Adipose tissue (tissue), 3 donors: ENCODE results near the gene PNPLA2. TPM values are rescaled to one million over a fixed set of nuclear protein-coding genes. Genes with fewer than 3 reads are reported as not detected.

Experiments
- H3K27ac ChIP-seq: one replicate; pipeline ENCODE4 v1.5.1; 2013; ENCODE audit warnings: low read depth, low read length
- WGBS, 3 donors: extraction: QIAGEN DNeasy Blood & Tissue Kit; methylation state at CpG; one replicate each; pipeline ENCODE4 v1.1.7; 2013; 5-methylcytosine and 5-hydroxymethylcytosine counted together
- polyA plus RNA-seq, 3 donors: library from polyadenylated mRNA; stranded (reverse); fragments of 200-250 nt; gene quantifications; one replicate each; pipeline ENCODE4 v1.2.3, GENCODE V29; 2013
- donor health status: healthy with polysubstance abuse.
- donor health status: Bipolar disorder and iron deficiency.
- donor health status: healthy.

The PNPLA2 gene
- polyA plus RNA-seq, 3 donors = 309 to 2,521 (median 389) TPM

- H3K27ac ChIP-seq = peak within 1 kb of the TSS; percentile 97
- WGBS, 3 donors = 0% methylated on average over 67 to 81 of the region's 81 CpGs
Observed at GRCh38 chr11:809287-810039, 9.3 kb upstream of the PNPLA2 start, which contains the start of gene RPLP2. TSS of gene RPLP2 (plus strand) at chr11:809967. CDS start at chr11:810235, 268 bp downstream.

DNA sequence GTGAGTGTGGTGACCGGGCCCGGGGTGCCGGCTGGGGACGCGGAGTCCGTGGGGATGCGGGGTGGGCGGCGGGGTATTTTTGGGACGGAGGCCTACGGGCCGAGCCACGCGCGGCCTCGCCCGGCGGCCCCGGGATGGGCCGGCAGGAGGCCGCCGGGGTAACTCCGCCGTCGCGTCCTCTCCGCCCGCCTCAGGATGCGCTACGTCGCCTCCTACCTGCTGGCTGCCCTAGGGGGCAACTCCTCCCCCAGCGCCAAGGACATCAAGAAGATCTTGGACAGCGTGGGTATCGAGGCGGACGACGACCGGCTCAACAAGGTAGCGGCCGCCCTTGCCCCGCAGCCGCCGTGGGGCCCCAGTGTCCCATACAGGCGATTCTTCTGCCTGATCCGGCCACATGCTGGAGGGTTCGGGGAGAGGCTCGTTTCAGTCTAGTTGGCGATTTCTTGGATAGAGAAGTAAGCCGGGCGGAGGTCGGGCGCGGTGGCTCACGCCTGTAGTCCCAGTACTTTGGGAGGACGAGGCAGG, 8.6 kb upstream of the PNPLA2 start:
- 0 to 1% (median 1%) methylated on average over 53 to 55 of the region's 55 CpGs for WGBS, 3 donors
- peak overlapping the region; percentile 38 for H3K27ac ChIP-seq

DNA sequence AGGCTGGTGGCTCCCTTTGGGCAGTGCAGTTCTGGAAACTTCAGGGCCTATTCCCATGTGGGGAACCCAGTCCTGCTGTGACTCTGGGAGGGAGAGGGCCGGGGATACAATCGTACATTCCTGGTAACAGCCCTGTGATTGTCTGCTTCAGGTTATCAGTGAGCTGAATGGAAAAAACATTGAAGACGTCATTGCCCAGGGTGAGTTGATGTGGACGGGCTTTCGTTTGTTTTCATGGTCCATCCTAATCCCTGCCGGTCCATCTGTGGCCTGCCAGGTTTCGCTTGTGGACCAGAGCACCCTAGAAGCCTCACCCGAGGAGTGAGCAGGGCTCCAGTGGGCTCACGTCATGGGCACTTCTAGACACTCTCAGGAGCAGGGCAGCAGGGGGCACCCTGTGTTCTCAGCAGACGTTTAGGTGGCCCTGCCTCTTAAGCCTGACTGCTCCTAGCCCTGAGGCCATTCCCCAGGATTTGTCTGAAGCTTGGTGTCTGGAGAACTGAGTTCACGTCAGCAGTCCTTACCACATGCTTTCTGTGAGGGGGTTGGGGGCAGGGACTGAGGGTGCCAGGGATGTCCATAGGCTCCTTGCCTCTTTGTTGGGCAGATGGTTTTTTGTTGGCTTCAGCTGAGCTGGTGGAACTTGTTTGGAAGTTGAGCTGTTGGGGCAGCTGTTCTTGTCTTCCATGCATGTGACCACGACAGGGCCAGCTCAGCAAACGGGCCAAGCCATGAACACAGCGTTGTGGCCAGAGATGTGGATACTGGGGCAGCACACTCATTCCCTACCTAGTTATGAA, 7.1 kb upstream of the PNPLA2 start:
- H3K27ac ChIP-seq = no peak overlapping the region
- 57 to 67% (median 61%) methylated on average over 14 of the region's 14 CpGs for WGBS, 3 donors

DNA sequence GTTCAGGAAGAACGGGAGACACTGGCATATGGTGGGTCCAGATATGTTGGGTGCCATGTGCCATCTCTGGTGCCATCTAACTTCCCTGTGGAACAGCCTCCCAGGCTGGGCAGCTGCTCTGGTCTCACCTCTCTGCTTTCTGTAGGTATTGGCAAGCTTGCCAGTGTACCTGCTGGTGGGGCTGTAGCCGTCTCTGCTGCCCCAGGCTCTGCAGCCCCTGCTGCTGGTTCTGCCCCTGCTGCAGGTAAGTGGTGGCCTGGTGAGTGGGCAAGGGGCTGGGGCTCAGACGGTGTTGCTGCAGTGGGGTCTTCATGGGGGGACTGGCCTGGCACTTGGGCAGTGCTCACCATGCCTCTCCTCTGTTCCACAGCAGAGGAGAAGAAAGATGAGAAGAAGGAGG, 6.3 kb upstream of the PNPLA2 start:
- H3K27ac ChIP-seq = no peak overlapping the region
- WGBS, 3 donors = 77 to 90% (median 84%) methylated on average over 3 of the region's 3 CpGs

GRCh38 chr11:813072-813455, 5.7 kb upstream of the PNPLA2 start:
- H3K27ac ChIP-seq = no peak overlapping the region
- 88 to 96% (median 90%) methylated on average over 6 of the region's 6 CpGs for WGBS, 3 donors

GRCh38 chr11:813456-814096, 5.1 kb upstream of the PNPLA2 start:
- 66 to 85% (median 79%) methylated on average over 9 of the region's 9 CpGs for WGBS, 3 donors

DNA sequence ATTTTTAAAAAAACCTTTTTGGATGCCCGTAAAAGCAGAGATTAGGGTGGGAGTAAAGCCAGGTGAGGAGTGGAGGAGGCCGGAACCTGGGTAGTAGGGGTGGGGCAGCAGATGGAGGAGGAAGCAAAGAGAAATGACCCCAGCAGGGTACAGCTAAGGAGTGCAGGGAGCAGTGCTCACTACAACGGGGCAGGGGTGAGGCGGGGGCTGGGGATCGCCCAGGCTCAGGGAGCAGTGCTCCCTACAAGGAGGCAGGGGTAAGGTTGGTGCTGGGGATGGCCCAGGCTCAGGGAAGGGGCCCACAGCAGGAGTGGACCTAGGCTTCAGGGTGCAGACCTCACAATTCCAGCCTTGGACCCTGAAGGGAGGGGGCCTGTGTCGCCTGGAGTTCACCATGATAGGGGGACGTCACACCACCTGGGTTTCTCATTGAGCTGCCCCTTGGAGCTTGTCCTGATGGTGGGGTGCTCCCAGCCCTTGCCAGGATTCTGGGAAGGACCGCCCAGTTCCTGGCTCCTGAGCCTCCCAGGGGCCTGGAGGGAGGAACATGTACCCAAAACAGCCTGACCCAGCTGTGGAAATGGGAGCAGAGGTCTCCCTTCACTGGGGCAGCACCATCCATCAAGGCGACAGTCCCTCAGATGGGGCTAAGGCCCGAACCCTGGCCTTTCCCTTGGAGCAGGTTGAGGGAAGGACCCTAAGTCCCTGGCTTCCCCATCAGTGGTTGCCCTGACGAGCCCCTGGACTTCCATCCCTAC, 2.9 kb upstream of the PNPLA2 start:
- 78 to 81% (median 81%) methylated on average over 11 of the region's 11 CpGs for whole genome bisulfite sequencing, 3 donors
- no peak overlapping the region for H3K27ac ChIP-seq

More at GRCh38 chr11:813456-814096, 5.1 kb upstream of the PNPLA2 start:
- no peak overlapping the region for H3K27ac ChIP-seq

DNA sequence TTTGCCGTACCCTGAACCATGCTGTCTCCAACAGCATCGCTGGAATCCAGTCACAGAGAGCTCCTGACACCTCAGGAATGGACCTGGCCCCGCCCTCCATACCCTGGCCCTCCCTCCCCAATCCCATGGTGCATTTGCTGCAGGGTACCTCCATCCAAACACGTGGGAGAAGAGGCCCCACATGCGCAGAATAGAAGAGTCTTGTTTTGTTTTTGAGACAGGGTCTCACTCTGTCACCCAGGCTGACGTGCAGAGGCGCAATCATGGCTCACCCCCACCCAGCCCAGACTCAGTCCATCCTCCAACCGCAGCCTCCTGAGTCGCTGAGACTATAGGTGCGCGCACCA, 2.3 kb upstream of the PNPLA2 start:
- 76 to 86% (median 81%) methylated on average over 11 of the region's 11 CpGs for WGBS, 3 donors
- no peak overlapping the region for H3K27ac ChIP-seq

DNA sequence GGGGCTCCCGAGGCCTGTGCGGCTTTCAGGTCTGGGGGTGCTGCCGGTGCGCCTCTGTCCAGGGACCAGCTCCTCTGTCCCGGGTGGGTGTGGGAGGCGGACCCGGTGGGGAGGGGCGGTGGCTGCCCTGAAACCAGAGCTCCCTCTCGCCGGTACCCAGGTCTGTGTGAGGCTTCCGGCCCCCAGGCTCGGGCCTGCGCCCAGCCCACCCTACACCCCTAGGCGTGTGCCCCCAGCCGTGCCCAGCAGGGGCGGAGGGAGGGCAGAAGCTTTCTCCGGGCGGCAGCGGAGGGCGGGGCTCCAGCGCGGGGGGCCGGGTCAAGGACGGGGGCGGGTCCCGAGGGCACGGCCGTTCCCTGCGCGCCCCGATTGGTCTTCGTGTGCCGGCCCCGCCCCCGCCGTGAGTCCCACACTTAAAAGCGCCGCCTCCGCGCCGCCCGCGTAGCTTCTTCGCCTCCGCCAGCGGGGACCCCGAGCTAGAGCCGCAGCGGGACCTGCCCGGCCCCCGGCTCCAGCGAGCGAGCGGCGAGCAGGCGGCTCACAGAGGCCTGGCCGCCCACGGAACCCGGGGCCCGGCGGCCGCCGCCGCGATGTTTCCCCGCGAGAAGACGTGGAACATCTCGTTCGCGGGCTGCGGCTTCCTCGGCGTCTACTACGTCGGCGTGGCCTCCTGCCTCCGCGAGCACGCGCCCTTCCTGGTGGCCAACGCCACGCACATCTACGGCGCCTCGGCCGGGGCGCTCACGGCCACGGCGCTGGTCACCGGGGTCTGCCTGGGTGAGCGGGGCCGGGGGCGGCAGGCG, 616 bp downstream of the PNPLA2 start:
- 0 to 1% (median 1%) methylated on average over 53 to 96 of the region's 96 CpGs for WGBS, 3 donors
- H3K27ac ChIP-seq = peak overlapping the region; percentile 4

- 1 to 2% (median 2%) methylated on average over 45 to 47 of the region's 47 CpGs for WGBS, 3 donors
- no peak overlapping the region for H3K27ac ChIP-seq
Observed at GRCh38 chr11:819943-820649, 1.4 kb downstream of the PNPLA2 start.

- 19 to 47% (median 42%) methylated on average over 10 to 11 of the region's 11 CpGs for WGBS, 3 donors
- no peak overlapping the region for H3K27ac ChIP-seq
Observed at GRCh38 chr11:820655-821511, 2.2 kb downstream of the PNPLA2 start.

GRCh38 chr11:821512-822371, 3.0 kb downstream of the PNPLA2 start:
- no peak overlapping the region for H3K27ac ChIP-seq
- WGBS, 3 donors = 34 to 55% (median 53%) methylated on average over 22 of the region's 22 CpGs

DNA sequence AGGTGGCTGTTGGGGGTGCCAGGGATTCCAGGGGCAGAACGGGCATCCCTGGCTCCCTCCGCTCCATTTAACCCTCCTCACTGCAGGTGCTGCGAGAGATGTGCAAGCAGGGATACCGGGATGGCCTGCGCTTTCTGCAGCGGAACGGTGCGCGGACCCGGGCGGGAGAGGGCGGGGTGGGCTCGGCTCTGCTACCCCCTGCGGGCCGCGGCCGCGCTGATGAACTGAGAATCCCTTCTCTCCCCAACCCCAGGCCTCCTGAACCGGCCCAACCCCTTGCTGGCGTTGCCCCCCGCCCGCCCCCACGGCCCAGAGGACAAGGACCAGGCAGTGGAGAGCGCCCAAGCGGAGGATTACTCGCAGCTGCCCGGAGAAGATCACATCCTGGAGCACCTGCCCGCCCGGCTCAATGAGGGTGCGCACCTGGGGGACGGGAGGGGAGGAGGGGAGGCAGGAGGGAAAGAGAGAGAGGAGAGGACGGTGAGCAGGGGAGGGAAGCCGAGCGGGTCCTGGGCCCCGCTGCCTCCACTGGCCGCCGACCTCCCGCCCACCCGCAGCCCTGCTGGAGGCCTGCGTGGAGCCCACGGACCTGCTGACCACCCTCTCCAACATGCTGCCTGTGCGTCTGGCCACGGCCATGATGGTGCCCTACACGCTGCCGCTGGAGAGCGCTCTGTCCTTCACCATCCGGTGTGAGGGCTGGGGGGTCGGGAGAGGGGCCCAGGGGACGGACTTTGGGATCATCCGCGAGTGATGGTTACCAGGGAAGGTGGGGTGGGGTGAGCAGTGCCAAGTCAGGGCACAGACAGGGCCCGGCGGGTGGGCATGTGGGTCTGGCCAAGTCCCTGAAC, 5.0 kb downstream of the PNPLA2 start:
- 42 to 89% (median 88%) methylated on average over 42 to 53 of the region's 53 CpGs for WGBS, 3 donors
- no peak overlapping the region for H3K27ac ChIP-seq

DNA sequence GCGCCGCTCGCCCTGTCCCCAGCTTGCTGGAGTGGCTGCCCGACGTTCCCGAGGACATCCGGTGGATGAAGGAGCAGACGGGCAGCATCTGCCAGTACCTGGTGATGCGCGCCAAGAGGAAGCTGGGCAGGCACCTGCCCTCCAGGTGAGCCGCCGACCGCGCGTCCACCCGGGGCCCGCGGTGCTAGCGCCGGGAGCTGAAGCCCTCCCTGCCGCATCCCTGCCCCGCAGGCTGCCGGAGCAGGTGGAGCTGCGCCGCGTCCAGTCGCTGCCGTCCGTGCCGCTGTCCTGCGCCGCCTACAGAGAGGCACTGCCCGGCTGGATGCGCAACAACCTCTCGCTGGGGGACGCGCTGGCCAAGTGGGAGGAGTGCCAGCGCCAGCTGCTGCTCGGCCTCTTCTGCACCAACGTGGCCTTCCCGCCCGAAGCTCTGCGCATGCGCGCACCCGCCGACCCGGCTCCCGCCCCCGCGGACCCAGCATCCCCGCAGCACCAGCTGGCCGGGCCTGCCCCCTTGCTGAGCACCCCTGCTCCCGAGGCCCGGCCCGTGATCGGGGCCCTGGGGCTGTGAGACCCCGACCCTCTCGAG, 5.7 kb downstream of the PNPLA2 start:
- WGBS, 3 donors = 34 to 88% (median 86%) methylated on average over 45 to 59 of the region's 59 CpGs

More for the DNA sequence above, 5.7 kb downstream of the PNPLA2 start:
- H3K27ac ChIP-seq = no peak overlapping the region
